Vagina (tissue), 2 donors: Measurements from ENCODE around the gene B4GALNT4.

Experiments used
- POLR2A ChIP-seq, 2 donors: fragments of 450-650 bp; IDR thresholded peaks; one replicate each; pipeline ENCODE4 v1.6.1; 2017; ENCODE audit warnings: antibody characterized with exemption in 2 of 2, mild to moderate bottlenecking in 2 of 2, moderate library complexity in 2 of 2
- TF ChIP-seq, protein P1 (sequence below), 3 experiments: fragments of 450-650 bp in 2 of 3; fragments of 200-600 bp in 1 of 3; sonication (generic) in 1 of 3; IDR thresholded peaks; one replicate each; pipeline ENCODE4 v1.5.1; 2017 to 2019; ENCODE audit warnings: antibody characterized with exemption in 3 of 3, mild to moderate bottlenecking in 2 of 3, moderate library complexity in 2 of 3

DNA sequence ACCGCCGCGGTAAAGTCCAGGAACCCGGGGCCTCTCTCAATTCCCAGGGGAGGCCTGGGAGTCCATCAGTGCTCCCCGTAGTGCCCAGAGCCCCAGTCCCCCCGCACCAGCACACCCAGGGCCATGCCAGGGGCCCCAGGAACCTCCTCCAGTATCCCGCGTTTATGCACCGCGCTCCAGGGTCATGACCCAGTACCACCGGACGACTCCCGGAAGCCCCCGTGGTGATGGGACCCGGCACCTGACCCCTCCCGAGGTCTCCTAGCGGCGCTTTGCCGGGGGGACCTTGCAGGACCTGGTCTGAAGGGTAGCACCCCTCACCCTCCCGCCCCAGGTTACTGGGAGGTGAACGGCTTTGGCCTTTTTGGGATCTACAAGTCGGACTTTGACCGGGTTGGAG, 11.2 kb downstream of the B4GALNT4 start:
- TF ChIP-seq, protein P1, sequence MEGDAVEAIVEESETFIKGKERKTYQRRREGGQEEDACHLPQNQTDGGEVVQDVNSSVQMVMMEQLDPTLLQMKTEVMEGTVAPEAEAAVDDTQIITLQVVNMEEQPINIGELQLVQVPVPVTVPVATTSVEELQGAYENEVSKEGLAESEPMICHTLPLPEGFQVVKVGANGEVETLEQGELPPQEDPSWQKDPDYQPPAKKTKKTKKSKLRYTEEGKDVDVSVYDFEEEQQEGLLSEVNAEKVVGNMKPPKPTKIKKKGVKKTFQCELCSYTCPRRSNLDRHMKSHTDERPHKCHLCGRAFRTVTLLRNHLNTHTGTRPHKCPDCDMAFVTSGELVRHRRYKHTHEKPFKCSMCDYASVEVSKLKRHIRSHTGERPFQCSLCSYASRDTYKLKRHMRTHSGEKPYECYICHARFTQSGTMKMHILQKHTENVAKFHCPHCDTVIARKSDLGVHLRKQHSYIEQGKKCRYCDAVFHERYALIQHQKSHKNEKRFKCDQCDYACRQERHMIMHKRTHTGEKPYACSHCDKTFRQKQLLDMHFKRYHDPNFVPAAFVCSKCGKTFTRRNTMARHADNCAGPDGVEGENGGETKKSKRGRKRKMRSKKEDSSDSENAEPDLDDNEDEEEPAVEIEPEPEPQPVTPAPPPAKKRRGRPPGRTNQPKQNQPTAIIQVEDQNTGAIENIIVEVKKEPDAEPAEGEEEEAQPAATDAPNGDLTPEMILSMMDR (IDR thresholded peaks at IDR 0.05) = no peak
- no peak for TF ChIP-seq POLR2A (IDR thresholded peaks at IDR 0.05)
